HUES64 (cell line): Measurements from ENCODE around the gene SNX22. TPM values are rescaled to one million over a fixed set of nuclear protein-coding genes. Genes with fewer than 3 reads are reported as not detected.
"Not testable (repeated sequence)": the region's sequence is repeated elsewhere in the genome, so short reads cannot be mapped to it uniquely, and the experiment has no call there.

Experiments used
- H3K27ac ChIP-seq: 2 replicates; pipeline ENCODE4 v1.7.0; 2013; ENCODE audit warnings: low read depth, low read length, inconsistent platforms
- H3K27me3 ChIP-seq: 2 replicates; pipeline ENCODE4 v1.6.1; 2013; ENCODE audit warnings: mild to moderate bottlenecking, low read length; ENCODE audit not compliant: insufficient read depth
- H3K36me3 ChIP-seq: 2 replicates; pipeline ENCODE4 v1.6.1; 2013; ENCODE audit warnings: mild to moderate bottlenecking, low read length; ENCODE audit not compliant: insufficient read depth
- H3K4me1 ChIP-seq: 2 replicates; pipeline ENCODE4 v1.6.1; 2013; ENCODE audit warnings: mild to moderate bottlenecking, low read length, moderate library complexity; ENCODE audit not compliant: insufficient read depth
- H3K4me3 ChIP-seq: 2 replicates; pipeline ENCODE4 v1.5.1; 2013; ENCODE audit warnings: mild to moderate bottlenecking, low read length, moderate library complexity
- H3K9ac ChIP-seq: 2 replicates; pipeline ENCODE4 v1.6.1; 2013; ENCODE audit warnings: mild to moderate bottlenecking, low read depth, low read length
- H3K9me3 ChIP-seq: 2 replicates; pipeline ENCODE4 v1.6.1; 2013; ENCODE audit warnings: low read depth, low read length; ENCODE audit not compliant: insufficient read depth
- WGBS: fragments of 150-250, 120-280 bp; methylation state at CpG from one replicate; pipeline ENCODE4 v1.1.7; 2013; ENCODE audit warnings: missing lambda C conversion rate; 5-methylcytosine and 5-hydroxymethylcytosine counted together
- polyA plus RNA-seq, 2 experiments: library from polyadenylated mRNA; stranded (reverse); fragments of 50-300 nt; gene quantifications; one replicate each; pipeline ENCODE4 v1.2.3, GENCODE V29; 2013

Gene SNX22
- 1.2 TPM for polyA plus RNA-seq (2013, experiment 1 of 2)
- 2.2 TPM for polyA plus RNA-seq (2013, experiment 2 of 2)

DNA sequence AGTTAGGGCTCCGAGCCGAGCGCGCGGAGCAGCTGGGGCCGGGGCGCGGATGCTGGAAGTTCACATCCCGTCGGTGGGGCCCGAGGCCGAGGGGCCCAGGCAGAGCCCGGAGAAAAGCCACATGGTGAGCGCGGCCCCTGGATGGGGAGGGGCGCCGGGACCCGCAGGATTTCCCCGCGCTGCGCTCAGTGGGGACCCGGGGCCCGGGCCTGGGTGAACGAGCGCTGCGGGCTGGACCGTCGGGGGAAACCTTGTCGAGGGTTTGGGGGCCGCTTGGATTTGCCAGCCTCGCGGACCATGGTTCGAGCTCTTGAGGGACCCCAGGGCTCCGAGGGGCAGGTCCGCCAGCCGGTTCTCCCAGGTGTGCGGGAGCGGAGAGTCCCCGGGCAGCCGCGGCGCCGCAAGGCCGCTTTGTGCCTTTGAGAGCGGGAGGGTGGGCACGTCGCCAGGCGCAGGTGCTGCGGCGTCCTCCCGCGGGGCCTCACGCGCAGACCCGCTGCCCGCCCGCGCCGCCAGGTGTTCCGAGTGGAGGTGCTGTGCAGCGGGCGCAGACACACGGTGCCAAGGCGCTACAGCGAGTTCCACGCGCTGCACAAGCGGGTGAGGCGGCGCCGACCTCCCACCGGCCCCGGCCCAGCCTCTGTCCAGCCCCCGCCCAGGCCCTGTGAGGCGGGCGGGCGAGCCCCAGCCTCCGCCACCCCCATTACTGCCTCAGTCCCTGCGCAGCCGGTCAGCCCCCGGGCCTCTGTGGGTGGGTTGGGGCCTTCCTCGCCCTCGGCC is at the start of gene SNX22:
Gene SNX22, plus strand, starts transcription at position 5 of the 780 bp plus-strand sequence. Its CDS starts 45 bp downstream, at position 50.
- WGBS, result under 1% methylated on average over 83 of the region's 83 CpGs
- Histone ChIP-seq H3K4me1 (peaks cover 6% of the 10 kb centered on the region), H3K36me3 (peaks cover 25% of the 10 kb centered on the region), H3K9me3 (no peaks in the 10 kb centered on the region), H3K27ac (no peak within 1 kb of the TSS), H3K9ac (peak within 1 kb of the TSS; percentile 65), H3K27me3 (peaks cover 23% of the 10 kb centered on the region), H3K4me3 (peak within 1 kb of the TSS; percentile 61)

DNA sequence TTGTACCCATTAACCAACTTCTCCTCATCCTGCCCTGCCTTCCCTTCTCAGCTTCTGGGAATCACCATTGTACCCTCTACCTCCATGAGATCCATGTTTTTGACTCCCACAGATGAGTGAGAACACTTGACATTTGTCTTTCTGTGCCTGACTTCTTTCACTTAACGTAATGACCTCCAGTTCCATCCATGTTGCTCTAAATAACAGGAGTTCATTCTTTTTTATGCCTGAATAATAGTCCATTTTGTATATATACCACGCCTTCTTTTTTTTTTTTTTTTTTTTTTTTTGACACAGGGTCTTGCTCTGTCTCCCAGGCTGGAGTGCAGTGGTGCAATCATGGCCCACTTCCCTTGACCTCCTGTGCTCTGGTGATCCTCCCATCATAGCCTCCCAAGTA is 49.0 kb upstream of the SNX22 start:
- Histone ChIP-seq H3K27ac (no peak overlapping the region), H3K9me3 (no peaks in the 10 kb centered on the region), H3K4me1 (peaks cover 2% of the 10 kb centered on the region; the same call in 1 of the 2 replicates), H3K36me3 (no peaks in the 10 kb centered on the region), H3K27me3 (no peaks in the 10 kb centered on the region), H3K9ac (no peak overlapping the region), H3K4me3 (no peak overlapping the region)
- WGBS, result 73% methylated on average over 2 of the region's 2 CpGs

DNA sequence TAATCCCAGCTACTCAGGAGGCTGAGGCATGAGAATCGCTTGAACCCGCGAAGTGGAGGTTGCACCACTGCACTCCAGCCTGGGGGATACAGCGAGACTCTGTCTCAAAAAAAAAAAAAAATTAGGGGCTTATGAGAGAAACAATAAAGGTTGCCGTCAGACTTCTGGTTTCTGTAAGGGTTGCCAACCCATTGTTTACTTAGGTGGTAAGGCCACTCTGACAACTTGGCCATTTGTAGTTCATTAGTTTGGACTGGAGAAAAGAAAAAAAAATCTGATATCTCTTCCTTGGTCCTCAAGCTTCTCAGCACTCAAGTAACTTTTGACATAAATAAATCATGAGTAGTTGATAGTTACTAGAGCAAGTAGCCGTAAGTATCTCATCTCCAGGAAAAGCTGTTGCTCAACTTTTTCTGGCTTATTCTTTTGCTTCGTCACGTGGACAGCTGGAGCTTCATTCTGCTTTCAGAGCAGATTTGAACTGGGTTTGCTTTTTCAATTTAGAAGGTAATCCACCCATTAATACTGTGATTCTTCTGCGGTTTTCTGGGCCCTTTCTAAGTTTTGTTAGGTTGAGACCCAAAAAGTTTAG is 46.3 kb upstream of the SNX22 start:
- Histone ChIP-seq H3K4me1 (no peaks in the 10 kb centered on the region), H3K4me3 (no peak overlapping the region), H3K36me3 (no peaks in the 10 kb centered on the region), H3K9me3 (no peaks in the 10 kb centered on the region), H3K27ac (no peak overlapping the region), H3K9ac (no peak overlapping the region), H3K27me3 (no peaks in the 10 kb centered on the region)
- 94% methylated on average over 9 of the region's 9 CpGs for WGBS

DNA sequence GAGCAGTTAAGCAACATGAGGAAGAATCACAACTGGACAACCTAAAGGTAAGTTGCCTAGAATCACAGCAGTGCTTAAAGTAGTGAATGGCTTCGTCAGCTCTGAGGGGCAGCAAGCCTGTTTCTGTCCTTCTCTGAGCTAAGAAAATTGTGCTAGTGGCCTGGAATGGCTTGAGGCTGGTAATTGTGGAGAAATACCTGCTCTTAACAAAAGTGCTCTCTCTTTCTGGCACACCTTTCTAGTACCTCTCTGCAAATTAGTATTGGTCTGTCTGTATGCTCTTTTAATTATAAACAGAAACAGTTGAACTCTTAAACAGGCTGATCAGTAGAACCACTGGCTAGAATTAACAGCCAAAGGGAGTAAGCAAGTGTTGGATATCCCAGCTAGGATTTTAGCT is 44.2 kb upstream of the SNX22 start:
- WGBS, result 90% methylated on average over 1 of the region's 1 CpG
- H3K4me3 ChIP-seq, result no peak overlapping the region
- H3K9ac ChIP-seq, result no peak overlapping the region
- no peaks in the 10 kb centered on the region for H3K36me3 ChIP-seq
- no peaks in the 10 kb centered on the region for H3K9me3 ChIP-seq
- peaks cover 7% of the 10 kb centered on the region; the same call in 1 of the 2 replicates for H3K4me1 ChIP-seq
- H3K27me3 ChIP-seq, result no peaks in the 10 kb centered on the region
- H3K27ac ChIP-seq, result no peak overlapping the region

DNA sequence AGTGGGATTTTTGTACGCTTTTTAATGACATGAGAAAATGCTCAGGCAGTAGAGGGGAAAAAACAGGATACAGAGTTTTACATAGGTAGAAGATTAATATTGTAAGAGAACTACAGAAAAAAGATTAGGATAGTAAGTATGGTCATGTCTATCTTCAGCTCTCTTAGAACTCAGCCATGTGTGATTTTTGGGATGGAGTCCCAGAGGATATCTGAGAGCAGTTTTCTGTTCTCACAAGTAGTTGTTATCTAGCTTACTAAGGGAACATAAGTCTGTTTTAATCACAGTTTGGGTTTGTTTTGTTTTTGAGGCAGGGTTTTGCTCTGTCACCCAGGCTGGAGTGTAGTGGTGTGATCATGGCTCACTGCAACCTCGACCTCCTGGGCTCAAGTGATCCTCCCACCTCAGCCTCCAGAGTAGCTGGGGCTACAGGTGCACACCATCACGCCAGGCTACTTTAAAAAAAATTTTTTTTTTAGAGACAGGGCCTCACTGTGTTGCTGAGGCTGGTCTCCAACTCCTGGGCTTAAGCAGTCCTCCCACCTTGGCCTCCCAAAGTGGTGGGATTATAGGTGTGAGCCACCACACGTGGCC is 41.3 kb upstream of the SNX22 start:
- H3K36me3 ChIP-seq, result peaks cover 27% of the 10 kb centered on the region
- not testable (repeated sequence) for H3K9me3 ChIP-seq, H3K27ac ChIP-seq, H3K9ac ChIP-seq, H3K4me1 ChIP-seq, H3K27me3 ChIP-seq, H3K4me3 ChIP-seq
- 97% methylated on average over 4 of the region's 4 CpGs for WGBS

DNA sequence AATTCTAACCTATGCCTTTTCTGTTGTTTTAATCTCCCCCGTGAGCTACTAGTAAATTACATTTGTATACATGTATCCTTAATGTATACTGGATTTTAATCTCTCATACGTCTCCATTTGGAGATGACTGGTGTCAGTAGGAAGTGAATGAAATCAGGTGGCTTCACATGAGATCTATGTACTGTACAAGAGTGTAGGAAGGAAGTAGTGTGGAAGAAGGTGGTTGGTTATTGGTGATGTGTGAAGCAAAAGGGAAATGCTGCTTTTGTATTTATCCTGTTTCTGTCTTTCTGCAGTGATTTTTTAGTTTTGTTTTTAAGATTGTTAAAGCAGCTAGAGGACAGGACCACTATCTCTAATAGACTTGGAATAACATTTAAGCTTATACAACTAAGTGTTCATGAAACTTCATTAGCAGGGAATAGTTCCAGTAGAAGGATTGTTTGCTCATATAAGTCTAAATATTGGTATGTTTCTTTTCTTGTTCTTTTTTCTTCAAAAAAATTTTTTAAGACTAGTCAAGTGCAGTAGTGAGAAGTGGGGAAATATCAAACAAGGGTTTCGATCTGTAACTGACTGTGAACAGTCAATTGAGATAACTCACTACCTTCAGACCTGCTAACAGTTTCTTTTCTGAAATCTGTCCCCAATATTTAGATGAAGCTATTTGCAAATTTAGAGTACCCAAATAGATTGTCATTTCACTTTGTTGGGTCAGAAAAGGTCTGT is 40.4 kb upstream of the SNX22 start:
- no peak overlapping the region for H3K4me3 ChIP-seq
- WGBS, result 81% methylated on average over 2 of the region's 3 CpGs
- H3K9me3 ChIP-seq, result no peaks in the 10 kb centered on the region
- no peak overlapping the region for H3K27ac ChIP-seq
- no peaks in the 10 kb centered on the region for H3K27me3 ChIP-seq
- H3K9ac ChIP-seq, result no peak overlapping the region
- peaks cover 7% of the 10 kb centered on the region; the same call in 1 of the 2 replicates for H3K4me1 ChIP-seq
- peaks cover 35% of the 10 kb centered on the region for H3K36me3 ChIP-seq

DNA sequence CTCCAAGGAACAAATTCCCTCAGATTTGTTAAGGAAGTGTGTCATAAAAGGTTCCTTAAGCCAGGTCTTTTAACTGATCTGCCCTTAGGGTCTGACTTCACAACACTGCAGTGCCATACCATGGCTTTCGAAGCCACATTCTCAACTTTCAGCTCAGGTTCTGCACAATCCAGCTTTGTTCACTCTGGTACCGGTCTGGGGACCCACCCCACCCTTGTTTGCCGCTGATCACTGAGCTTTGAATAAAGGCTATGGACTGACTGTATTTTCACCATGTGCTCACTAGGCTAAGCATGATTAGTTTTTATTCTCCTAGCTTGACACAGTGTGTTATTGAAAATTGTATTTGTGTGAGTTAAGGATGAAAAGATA is 39.9 kb upstream of the SNX22 start:
- H3K4me1 ChIP-seq, result peaks cover 7% of the 10 kb centered on the region; the same call in 1 of the 2 replicates
- H3K27ac ChIP-seq, result no peak overlapping the region
- 89% methylated on average over 3 of the region's 3 CpGs for WGBS
- H3K36me3 ChIP-seq, result peaks cover 40% of the 10 kb centered on the region
- H3K4me3 ChIP-seq, result no peak overlapping the region
- H3K9me3 ChIP-seq, result no peaks in the 10 kb centered on the region
- no peak overlapping the region for H3K9ac ChIP-seq
- no peaks in the 10 kb centered on the region for H3K27me3 ChIP-seq

DNA sequence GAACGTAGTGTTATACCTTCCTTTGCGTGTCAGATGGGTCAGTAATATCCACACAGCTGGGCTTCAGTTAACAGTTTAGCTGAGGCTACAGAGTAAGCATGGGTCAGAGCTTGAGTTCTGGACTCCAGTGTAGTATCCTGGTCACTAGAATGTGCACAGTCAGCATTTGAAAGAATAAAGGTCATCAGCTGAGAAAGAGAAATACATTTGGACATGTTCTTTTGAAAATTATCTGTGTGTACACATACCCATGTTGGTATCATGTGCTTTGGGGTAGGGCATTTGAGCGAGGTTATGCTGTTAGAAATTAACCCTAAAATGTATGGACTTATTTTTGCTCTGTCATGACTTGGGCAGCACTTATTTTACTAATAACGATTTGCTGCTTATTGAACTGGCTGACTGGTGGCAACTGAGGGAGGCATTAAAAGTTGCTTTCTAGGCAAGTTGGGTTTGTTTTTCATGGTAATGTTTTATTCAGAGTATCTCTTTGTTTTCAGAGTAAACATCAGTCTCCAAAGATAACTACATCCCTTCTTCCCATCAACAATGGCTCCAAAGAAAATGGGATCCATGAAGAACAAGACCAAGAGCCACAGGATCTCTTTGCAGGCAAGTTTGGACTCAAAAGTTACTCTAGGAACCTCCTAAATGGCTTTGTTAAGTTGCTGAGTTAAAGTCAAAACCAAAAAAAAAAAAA is 39.3 kb upstream of the SNX22 start:
- peaks cover 7% of the 10 kb centered on the region; the same call in 1 of the 2 replicates for H3K4me1 ChIP-seq
- no peaks in the 10 kb centered on the region for H3K9me3 ChIP-seq
- no peaks in the 10 kb centered on the region for H3K27me3 ChIP-seq
- H3K27ac ChIP-seq, result no peak overlapping the region
- WGBS, result 91% methylated on average over 4 of the region's 4 CpGs
- H3K36me3 ChIP-seq, result peaks cover 44% of the 10 kb centered on the region
- H3K4me3 ChIP-seq, result no peak overlapping the region
- H3K9ac ChIP-seq, result no peak overlapping the region

DNA sequence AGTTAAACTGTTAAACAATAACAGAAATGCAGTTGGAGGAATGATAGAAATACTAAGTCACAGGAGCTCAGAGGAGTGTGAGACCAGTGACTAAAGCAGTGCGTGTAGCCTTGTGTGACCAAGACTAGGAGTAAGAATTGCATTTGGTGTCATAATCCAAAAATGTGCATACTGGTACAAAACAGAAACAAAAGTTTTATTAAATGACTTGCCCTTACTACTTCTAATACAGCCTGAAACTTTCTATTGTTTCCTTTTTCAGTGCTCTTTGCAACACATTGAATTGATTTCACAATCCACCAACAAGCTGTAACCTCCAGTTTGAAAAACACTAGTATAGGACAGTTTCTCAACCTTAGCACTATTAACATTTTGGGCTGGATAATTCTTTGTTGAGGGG is 38.6 kb upstream of the SNX22 start:
- H3K9me3 ChIP-seq, result no peaks in the 10 kb centered on the region
- peaks cover 47% of the 10 kb centered on the region for H3K36me3 ChIP-seq
- no peak overlapping the region for H3K27ac ChIP-seq
- H3K4me1 ChIP-seq, result peaks cover 7% of the 10 kb centered on the region; the same call in 1 of the 2 replicates
- H3K9ac ChIP-seq, result no peak overlapping the region
- 90% methylated on average over 1 of the region's 1 CpG for WGBS
- no peak overlapping the region for H3K4me3 ChIP-seq
- no peaks in the 10 kb centered on the region for H3K27me3 ChIP-seq

DNA sequence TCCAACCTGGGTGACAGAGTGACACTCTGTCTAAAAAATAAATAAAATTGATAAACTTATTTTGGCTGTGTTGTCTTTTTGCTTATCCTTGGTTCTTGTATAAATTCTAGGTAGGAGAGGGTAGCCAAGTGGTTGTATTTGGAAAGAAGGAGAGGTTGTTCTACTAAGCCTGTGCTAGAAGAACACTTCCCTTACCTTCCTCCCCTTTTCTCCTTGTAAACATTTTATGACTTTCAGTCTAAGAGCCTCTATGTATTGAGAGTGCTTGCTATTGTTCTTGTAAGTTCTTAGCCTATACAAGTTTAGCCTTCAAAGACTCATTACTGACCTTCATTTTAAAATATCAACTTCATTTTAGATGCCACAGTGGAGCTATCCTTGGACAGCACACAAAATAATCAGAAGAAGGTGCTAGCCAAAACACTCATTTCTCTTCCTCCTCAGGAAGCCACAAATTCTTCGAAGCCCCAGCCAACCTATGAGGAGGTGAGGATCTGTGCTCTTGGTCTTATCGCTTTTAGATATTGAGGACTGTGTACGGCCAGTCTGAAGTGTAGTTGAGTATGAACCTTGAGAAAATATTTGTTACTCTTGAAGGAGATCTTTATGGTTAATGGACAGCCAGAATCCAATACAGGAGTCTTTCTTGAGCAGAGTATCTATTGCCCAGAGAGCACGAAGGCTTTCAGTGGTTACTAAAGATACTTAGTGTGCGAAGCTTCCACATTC is 33.6 kb upstream of the SNX22 start:
- H3K4me1 ChIP-seq, result no peaks in the 10 kb centered on the region
- 97% methylated on average over 5 of the region's 5 CpGs for WGBS
- no peaks in the 10 kb centered on the region for H3K27me3 ChIP-seq
- H3K9me3 ChIP-seq, result no peaks in the 10 kb centered on the region
- no peak overlapping the region for H3K4me3 ChIP-seq
- H3K9ac ChIP-seq, result no peak overlapping the region
- H3K36me3 ChIP-seq, result peaks cover 81% of the 10 kb centered on the region
- no peak overlapping the region for H3K27ac ChIP-seq
